Vagina (tissue), 2 donors: ENCODE measurements around the gene CACNA1C. TPM values are rescaled to one million over a fixed set of nuclear protein-coding genes. Genes with fewer than 3 reads are reported as not detected.

Experiments used
- DNase-seq, 2 donors: peaks; one replicate each; pipeline ENCODE4 v3.0.0-alpha.2; 2017; ENCODE audit errors: extremely low spot score in 2 of 2
- H3K27ac ChIP-seq: fragments of 200-600 bp; sonication (generic); one replicate; pipeline ENCODE4 v1.5.1; 2019
- H3K27me3 ChIP-seq: fragments of 200-600 bp; sonication (generic); one replicate; pipeline ENCODE4 v1.5.1; 2019
- H3K36me3 ChIP-seq, 2 donors: fragments of 200-600 bp; sonication (generic); one replicate each; pipeline ENCODE4 v1.5.1; 2017 to 2019
- H3K4me1 ChIP-seq: fragments of 200-600 bp; sonication (generic); one replicate; pipeline ENCODE4 v1.5.1; 2019
- H3K4me3 ChIP-seq, 2 donors: fragments of 200-600 bp; sonication (generic); 1 replicate in 1 of 2; 2 replicates in 1 of 2; pipeline ENCODE4 v1.5.1; 2016 to 2019
- H3K9me3 ChIP-seq: fragments of 200-600 bp; sonication (generic); one replicate; pipeline ENCODE4 v1.5.1; 2019
- CTCF ChIP-seq, 3 experiments: fragments of 450-650 bp in 2 of 3; fragments of 200-600 bp in 1 of 3; sonication (generic) in 1 of 3; IDR thresholded peaks; one replicate each; pipeline ENCODE4 v1.5.1; 2017 to 2019; ENCODE audit warnings: antibody characterized with exemption in 3 of 3, mild to moderate bottlenecking in 2 of 3, moderate library complexity in 2 of 3
- POLR2A ChIP-seq, 2 donors: fragments of 450-650 bp; IDR thresholded peaks; one replicate each; pipeline ENCODE4 v1.6.1; 2017; ENCODE audit warnings: antibody characterized with exemption in 2 of 2, mild to moderate bottlenecking in 2 of 2, moderate library complexity in 2 of 2
- POLR2AphosphoS5 ChIP-seq, 2 donors: sonication (generic); formaldehyde crosslinking; IDR thresholded peaks; one replicate each; pipeline ENCODE4 v1.9.0; 2017; ENCODE audit warnings: antibody characterized with exemption in 2 of 2, mild to moderate bottlenecking in 2 of 2, low read depth in 1 of 2; ENCODE audit not compliant: insufficient read depth in 1 of 2
- intact Hi-C: fragments of 100-400 bp; cut with DNase I; formaldehyde crosslinking; loops from one replicate; pipeline ENCODE4 v1.15.1; 2023
- total RNA-seq: library from RNA; depleted of rRNA; stranded (reverse); fragments of >200 nt; gene quantifications from one replicate; pipeline ENCODE4 v1.2.3, GENCODE V29; 2016

The CACNA1C gene
- total RNA-seq, 1 donor from 2014 or later, result 9.8 TPM

GRCh38 chr12:2261708-2262107 lies 208.9 kb downstream of the CACNA1C start:
- peaks cover 28% of the 10 kb centered on the region for H3K4me1 ChIP-seq
- DNase-seq, result no peak
- no peak overlapping the region for H3K27ac ChIP-seq
- intact Hi-C loops, result loop anchor here (10.0 kb wide), 1 partner anchor 97 kb away; no protein-coding TSS in a partner anchor
- no peak overlapping the region for H3K4me3 ChIP-seq
- TF ChIP-seq POLR2A (IDR thresholded peaks at IDR 0.05) (no peak), POLR2AphosphoS5 (IDR thresholded peaks at IDR 0.05; ENCODE audit: insufficient read depth in 1 of 2, low read depth in 1 of 2) (no peak)
- H3K36me3 ChIP-seq, result no peaks in the 10 kb centered on the region
- H3K9me3 ChIP-seq, result no peaks in the 10 kb centered on the region
- no peaks in the 10 kb centered on the region for H3K27me3 ChIP-seq

GRCh38 chr12:2262449-2262848 lies 209.7 kb downstream of the CACNA1C start:
- no peak for DNase-seq

GRCh38 chr12:2263901-2264300 lies 211.1 kb downstream of the CACNA1C start:
- intact Hi-C loops, result loop anchor here (10.0 kb wide), 1 partner anchor 99 kb away; no protein-coding TSS in a partner anchor
- Histone ChIP-seq H3K4me1 (peaks cover 49% of the 10 kb centered on the region), H3K4me3 (no peak overlapping the region), H3K36me3 (no peaks in the 10 kb centered on the region), H3K27me3 (no peaks in the 10 kb centered on the region), H3K9me3 (no peaks in the 10 kb centered on the region), H3K27ac (peak overlapping the region; percentile 62)
- TF ChIP-seq POLR2AphosphoS5 (IDR thresholded peaks at IDR 0.05; ENCODE audit: insufficient read depth in 1 of 2, low read depth in 1 of 2), result no peak
- no peak for TF ChIP-seq POLR2A (IDR thresholded peaks at IDR 0.05)
- TF ChIP-seq CTCF (IDR thresholded peaks at IDR 0.05), result no peak
- DNase-seq, result no peak

More at GRCh38 chr12:2262449-2262848, 209.7 kb downstream of the CACNA1C start:
- no peaks in the 10 kb centered on the region for H3K36me3 ChIP-seq
- TF ChIP-seq POLR2AphosphoS5 (IDR thresholded peaks at IDR 0.05; ENCODE audit: insufficient read depth in 1 of 2, low read depth in 1 of 2), result no peak
- no peak for TF ChIP-seq POLR2A (IDR thresholded peaks at IDR 0.05)
- TF ChIP-seq CTCF (IDR thresholded peaks at IDR 0.05), result no peak
- intact Hi-C loops, result loop anchor here (10.0 kb wide), 1 partner anchor 98 kb away; no protein-coding TSS in a partner anchor
- no peaks in the 10 kb centered on the region for H3K27me3 ChIP-seq
- H3K4me1 ChIP-seq, result peaks cover 35% of the 10 kb centered on the region
- H3K27ac ChIP-seq, result no peak overlapping the region
- no peak overlapping the region for H3K4me3 ChIP-seq
- H3K9me3 ChIP-seq, result no peaks in the 10 kb centered on the region

- intact Hi-C loops, result loop anchor here (10.0 kb wide), 1 partner anchor 100 kb away; no protein-coding TSS in a partner anchor
- TF ChIP-seq POLR2AphosphoS5 (IDR thresholded peaks at IDR 0.05; ENCODE audit: insufficient read depth in 1 of 2, low read depth in 1 of 2) (peak; percentile 42 to 67), CTCF (IDR thresholded peaks at IDR 0.05) (no peak)
- no peaks in the 10 kb centered on the region for H3K27me3 ChIP-seq
- DNase-seq, result no peak
- peak overlapping the region; percentile 62 for H3K27ac ChIP-seq
- no peaks in the 10 kb centered on the region for H3K36me3 ChIP-seq
- H3K4me3 ChIP-seq, result no peak overlapping the region
- peaks cover 50% of the 10 kb centered on the region for H3K4me1 ChIP-seq
- no peaks in the 10 kb centered on the region for H3K9me3 ChIP-seq
Measured at GRCh38 chr12:2264651-2265232, 212.0 kb downstream of the CACNA1C start.

GRCh38 chr12:2265461-2266167 lies 212.8 kb downstream of the CACNA1C start:
- Histone ChIP-seq H3K9me3 (no peaks in the 10 kb centered on the region), H3K27me3 (no peaks in the 10 kb centered on the region), H3K4me1 (peaks cover 50% of the 10 kb centered on the region), H3K36me3 (no peaks in the 10 kb centered on the region), H3K4me3 (no peak overlapping the region), H3K27ac (peak overlapping the region; percentile 62)
- TF ChIP-seq POLR2AphosphoS5 (IDR thresholded peaks at IDR 0.05; ENCODE audit: insufficient read depth in 1 of 2, low read depth in 1 of 2) (no peak), CTCF (IDR thresholded peaks at IDR 0.05) (no peak), POLR2A (IDR thresholded peaks at IDR 0.05) (no peak)
- no peak for DNase-seq
- intact Hi-C loops, result loop anchor here (10.0 kb wide), 1 partner anchor 101 kb away; no protein-coding TSS in a partner anchor
